Fibroblast of skin of scalp (primary cell): ENCODE results near the gene USP53.
A peak's percentile ranks its signal among the peaks of the same experiment; 100 is the strongest.
"Not testable (repeated sequence)": the region's sequence is repeated elsewhere in the genome, so short reads cannot be mapped to it uniquely, and the experiment has no call there.

ENCODE experiments used
- DNase-seq: peaks from one replicate; pipeline ENCODE4 v3.0.0-alpha.2; 2013

USP53 gene

GRCh38 chr4:119279945-119280344, 67.4 kb downstream of the USP53 start:
- DNase-seq, result not testable (repeated sequence)

DNA sequence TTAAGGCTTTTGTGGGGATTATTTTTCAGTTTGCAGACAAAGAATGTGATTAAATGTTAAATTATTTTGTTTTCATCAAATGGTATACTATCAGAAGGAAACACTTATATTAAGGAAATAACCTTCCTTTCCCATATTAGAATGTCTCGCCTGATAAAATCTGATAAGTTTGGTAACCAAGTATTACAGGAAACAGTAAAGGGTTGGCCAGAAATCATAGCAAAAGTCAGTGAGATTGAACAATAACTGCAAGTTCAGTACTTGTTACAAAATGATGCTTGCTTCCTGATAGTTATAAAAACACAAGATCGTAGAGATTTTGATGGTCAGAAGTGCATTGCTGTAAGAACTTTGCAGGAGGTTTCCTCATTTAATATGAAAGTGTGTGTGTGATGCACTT, 68.9 kb downstream of the USP53 start:
- DNase-seq, result no peak

DNA sequence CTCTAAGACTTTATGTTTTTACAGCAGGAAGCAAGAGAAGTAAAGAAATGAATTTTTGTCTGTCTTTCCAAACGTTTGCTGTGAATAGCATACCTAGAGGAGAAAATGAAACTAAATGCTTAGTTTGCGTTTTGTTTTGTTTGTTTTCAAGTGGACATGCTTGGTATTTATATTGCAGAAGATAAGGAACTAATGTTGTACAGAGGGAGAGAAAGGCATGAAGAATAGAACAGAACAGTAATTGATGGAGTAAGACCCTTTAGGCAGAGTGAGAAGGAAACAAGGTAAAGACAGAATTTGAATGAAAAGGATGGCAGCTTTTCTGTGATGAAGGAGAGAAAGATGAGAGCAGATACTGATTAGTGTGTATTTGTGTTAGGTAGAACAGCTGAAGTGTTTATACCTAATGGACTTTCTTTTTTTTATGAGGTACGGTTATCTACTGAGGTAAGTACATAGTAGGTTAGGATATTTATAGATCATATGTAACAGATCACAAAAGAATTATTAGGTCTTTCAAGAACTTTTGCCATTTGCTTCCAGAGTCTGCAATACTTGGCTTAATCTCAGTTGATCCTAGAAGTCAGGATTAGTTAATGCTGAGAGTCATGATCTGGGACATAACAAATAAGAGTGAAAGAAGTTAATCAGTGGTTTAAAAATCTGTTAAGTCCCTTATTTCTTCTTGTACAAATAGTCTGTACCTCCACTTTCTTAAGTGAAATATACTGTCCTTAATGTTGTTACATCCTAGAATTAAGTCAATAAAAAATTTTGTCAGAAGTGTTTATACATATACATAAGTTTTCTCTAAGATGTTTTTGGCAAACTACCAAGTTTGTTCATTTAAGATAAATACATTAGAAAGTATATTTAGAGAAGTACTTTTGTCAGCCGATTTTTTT, 72.6 kb downstream of the USP53 start:
- no peak for DNase-seq

DNA sequence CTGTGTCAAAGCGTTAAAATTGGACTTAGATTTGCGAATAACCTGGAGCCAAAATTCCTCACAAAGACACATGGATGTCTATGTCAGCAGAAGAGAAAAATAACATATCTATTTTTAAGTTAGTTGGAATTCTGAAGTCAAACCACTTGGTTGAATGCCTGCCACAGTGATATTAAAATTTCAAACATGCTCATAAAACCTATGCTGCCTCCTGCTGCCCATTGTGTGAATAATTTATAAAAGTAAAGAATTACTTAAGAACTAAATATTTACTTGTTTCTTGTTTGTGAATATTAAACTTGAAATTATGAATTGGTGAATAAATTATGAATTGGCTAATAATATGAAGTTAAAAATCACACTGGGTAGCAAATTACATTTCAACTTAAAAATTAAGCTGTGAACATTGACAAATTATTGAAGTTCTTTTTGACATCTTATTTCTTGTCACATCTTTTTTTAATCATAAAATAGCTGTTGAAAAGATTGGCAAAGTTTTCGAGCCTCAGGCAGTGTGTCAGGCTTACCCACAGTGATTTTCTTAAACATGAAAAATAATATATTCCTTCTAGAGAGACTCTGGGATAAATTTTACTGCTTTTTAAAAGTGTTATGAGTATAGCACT, 74.0 kb downstream of the USP53 start:
- peak; percentile 83 for DNase-seq

DNA sequence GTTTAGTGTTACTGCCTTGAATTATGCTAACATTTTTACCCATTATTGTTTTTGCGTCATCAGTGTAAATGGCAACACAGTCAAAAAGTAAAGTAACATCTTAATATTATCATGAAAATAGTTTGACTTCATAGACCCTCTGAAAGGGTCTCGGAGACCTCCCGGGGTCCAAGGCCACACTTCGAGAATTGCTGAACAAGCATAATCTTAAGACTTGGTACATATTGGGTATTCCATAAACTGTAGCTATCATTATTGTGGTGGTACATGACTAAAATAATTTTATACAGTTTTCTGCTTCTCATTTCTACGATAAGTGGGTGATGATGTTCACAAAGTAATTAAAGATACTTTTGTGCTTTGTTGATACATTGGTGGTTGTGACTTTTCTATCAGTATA, 76.8 kb downstream of the USP53 start:
- no peak for DNase-seq

- DNase-seq, result no peak
These were observed 78.1 kb downstream of the USP53 start for GRCh38 chr4:119290598-119290997.

GRCh38 chr4:119296356-119296755, 83.8 kb downstream of the USP53 start:
- no peak for DNase-seq

DNA sequence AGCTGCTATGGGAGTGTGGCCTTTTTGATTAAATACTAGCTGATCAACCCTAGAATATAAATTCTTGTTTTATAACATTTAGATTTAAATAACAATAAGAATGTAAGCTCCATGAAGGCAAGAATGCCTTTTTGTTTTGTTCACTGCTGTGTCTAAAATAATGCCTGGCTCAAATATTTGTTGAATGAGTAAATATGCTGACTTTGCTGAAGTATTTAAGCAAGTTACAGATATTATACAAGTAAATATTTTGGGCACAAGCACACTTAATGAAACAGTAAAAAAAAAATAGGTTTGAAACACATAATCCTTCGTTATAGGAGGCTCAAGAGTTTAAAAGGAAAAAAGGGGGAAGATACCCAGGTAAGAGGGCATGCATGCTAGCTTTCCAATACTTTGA, 85.3 kb downstream of the USP53 start:
- DNase-seq, result no peak

DNA sequence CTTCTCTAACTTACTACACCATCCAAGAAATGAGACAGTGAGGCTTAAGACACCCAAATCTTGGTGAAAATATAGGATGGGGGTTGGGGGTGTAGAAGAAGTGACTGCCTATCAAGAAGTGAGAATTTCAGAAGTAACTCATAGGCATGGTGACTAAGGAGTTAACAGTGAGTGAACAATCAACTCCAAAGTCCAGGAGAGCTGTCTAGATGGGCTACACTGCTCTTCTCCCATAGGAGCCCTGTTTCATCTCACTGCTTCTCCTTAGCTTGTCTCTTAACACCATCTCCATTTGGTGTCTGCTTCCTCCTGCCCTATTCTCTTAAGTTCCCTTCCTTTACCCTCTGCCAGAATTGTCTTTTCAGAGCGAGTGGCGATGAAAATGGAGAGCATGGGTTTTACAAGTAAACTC, 86.8 kb downstream of the USP53 start:
- no peak for DNase-seq

GRCh38 chr4:119299741-119300100, 87.2 kb downstream of the USP53 start:
- no peak for DNase-seq

DNA sequence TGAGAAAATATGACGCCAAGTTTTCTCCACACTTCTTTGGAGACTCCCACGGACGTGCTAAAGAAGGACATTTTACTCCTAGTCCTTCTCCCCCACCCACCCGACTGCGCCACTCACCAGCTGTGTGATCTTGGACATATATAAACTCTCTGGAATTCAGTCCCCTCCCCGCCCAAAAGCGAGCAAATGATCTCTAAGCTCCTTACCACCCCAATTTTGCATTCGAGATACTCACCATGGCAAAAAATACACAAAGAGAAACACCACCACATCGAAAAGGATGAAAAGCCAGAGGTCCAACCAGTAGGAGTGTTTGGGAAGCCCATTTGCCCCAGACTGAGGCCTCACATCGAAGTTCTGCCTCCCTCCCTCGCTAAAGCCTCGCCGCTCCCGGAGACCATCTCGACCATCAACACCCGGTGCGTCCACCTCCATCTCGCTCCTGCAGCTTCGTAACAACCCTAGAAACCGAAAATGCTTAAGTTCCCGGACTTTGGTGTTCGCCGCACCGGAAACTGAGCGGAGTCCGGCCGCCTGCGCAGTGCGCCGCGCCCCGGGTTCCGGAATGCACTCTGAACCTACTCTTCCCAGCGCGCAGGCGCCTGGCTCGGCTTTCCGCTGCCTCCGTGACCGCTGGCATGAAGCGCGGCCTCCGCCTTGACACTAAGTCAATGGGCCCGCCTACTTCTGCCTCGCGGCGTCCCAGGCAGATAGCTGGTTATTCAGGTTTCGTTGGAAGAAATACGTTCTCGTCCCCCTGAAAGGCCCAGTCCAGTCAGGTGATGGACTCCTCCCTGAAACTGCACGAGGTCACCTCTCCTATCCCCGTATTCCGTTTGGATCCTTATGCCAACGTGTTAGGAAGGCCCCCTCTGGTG, 87.8 kb downstream of the USP53 start:
- DNase-seq, result peak; percentile 96

DNA sequence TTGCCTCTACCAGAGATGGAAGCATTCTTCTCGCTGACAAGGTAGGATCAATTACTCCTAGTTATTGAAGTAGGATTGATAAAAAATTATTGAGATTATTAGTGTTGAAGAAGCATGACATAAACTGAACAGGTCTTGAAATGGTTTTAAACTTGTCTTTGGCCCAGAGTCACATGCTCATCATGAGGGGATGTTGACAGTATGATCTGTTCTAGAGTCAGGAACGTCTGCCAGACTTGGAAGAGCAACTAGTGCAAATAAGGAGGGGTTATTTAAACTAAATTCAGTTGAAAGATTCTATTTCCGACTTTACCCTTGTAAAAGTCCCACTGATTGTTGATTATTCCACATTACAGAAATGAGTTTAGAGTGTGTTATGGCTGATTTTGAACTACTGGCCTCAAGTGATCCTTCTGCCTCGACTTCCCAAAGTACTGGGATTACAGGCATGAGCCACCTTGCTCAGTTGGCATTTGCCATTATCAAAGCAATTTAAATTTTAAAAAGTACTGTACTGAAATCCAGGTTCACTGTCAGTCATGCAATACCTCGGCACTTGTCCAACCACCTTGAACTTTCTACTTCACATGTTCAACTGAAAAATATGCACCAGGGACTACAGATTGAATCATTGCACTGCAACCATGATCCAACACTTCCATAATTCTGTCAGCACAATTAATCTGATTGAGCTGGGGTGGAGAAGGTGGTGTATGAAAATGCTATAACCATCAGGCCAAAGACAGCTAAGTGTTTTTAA, 89.7 kb downstream of the USP53 start:
- DNase-seq, result no peak

DNA sequence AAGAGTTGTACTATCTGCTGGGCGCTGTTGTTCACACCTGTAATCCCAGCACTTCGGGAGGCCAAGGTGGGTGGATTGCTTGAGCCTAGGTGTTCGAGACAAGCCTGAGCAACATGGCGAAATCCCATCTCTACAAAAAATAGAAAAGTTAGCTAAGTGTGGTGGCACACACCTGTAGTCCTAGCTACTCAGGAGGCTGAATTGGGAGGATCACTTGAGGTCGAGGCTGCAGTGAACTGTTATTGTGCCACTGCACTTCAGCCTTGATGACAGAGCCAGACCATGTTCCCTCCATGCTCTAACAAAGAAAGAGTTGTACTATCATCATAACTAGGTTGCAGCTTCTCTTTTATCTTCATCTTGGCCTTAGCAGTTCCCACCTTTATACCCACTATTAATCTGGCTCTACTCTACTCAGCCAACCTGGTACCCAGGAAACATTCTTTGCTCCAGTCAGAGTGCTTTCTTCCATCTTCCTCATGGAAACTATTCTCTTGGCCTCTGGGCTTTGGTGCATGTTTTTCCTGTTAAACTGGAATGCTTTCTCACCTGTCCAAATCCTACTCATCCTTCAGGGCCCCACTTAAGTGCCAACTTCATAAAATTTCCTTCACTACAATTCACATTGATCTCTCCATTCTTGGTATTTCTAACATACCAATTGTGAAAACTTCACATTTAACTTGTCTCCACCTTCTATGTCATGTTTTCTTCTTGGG, 91.2 kb downstream of the USP53 start:
- DNase-seq, result no peak

DNA sequence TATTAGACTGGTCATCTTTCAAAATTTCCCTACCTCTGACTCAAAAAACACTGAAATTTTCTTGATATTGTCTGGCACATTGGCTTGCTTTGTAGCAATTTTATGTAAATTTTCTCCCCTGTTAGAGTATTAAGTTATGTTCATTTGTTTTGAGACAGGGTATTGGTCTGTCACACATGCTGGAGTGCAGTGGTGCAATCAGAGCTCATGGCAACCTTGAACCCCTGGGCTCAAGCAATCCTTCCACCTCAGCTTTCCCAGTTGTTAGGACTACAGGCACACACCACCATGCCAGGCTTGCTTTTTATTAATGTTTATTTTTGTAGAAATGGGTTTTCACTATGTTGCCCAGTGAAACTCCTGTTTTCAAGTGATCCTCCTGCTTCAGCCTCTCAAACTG, 91.9 kb downstream of the USP53 start:
- no peak for DNase-seq

DNA sequence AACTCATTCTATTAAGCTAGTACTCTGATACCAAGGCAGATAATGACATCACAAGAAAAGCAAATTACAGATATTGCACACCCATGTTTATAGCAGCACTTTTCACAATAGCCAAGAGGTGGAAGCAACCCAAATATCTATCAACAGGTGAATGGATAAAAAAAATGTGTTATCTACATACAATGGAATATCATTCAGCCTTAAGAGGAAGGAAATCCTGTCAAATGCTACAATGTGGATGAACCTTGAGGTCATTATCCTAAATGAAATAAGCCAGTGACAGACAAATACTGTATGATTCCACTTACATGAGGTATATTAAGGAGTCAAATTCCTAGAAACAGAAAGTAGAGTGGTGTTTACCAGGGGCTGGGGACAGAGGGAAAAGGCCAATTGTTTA, 95.1 kb downstream of the USP53 start:
- DNase-seq, result no peak

DNA sequence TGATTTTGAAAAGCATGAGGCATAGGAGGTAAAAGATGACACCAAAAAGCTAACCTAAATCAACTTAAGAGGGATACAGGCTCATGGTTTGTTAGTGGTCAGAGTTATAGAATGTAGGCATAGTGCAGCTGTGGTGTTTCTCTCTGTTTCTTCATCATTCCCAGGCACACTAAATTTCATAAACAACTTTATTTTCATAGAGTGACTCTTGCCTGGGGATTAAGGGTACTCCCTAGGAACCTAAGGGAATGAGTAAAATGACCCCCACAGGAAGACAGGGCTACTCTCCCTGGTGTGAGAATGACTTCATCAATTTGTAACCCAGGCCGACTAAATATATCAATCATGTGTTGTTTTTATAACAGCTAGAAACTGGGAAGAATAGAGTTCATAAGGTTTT, 98.3 kb downstream of the USP53 start:
- peak; percentile 49 for DNase-seq

DNA sequence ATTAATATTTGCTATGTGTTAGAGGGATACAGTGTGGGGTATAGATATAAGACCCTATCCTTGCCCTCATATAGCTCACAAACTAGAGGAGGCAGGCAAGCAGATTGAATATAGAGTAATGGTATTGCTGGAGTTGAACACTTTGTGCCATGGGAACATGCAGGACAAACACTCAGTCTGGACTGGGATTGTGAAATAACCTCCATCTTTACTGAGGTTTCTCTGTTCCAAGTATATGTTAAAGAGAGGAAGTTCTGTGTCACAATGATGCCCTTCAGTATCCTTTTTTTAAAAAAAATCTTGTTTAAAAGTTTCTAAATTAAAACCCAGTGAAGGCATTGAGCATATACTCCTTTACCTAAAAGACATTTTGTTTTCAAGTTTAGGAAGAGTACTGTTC, 100.7 kb downstream of the USP53 start:
- DNase-seq, result no peak

GRCh38 chr4:119314356-119314755, 101.8 kb downstream of the USP53 start:
- peak; percentile 63 for DNase-seq

- DNase-seq, result peak; percentile 52
These were observed 102.5 kb downstream of the USP53 start for GRCh38 chr4:119315036-119315435.

- DNase-seq, result peak; percentile 36
These were observed 105.5 kb downstream of the USP53 start for GRCh38 chr4:119317990-119318389.

GRCh38 chr4:119321921-119322687, 109.6 kb downstream of the USP53 start, which contains the start of gene FABP2:
TSS of gene FABP2 (minus strand) at chr4:119322138. CDS start at chr4:119322102, 36 bp downstream.
- no peak for DNase-seq
